Activated gamma-delta T cell (primary cell): Measurements from ENCODE around the gene CDC42BPG.

Experiments used
- DNase-seq: peaks from one replicate; lab custom pipeline; 2025; lab: John Stamatoyannopoulos, UW
- total RNA-seq, 2 donors: gene quantifications; one replicate each; lab custom pipeline; 2026; lab: John Stamatoyannopoulos, UW

The CDC42BPG gene
- total RNA-seq: 10.6 to 19.1 reads per million in 2 donors

GRCh38 chr11:64844330-64845128 is at the start of gene CDC42BPG:
Gene CDC42BPG, minus strand, starts transcription at chr11:64844653. Its CDS starts 84 bp downstream, at chr11:64844569.
- peak; percentile 61 for DNase-seq

GRCh38 chr11:64893194-64894069 is 49.0 kb upstream of the CDC42BPG start:
- DNase-seq: no peak

- no peak for DNase-seq
These were observed 48.4 kb upstream of the CDC42BPG start for GRCh38 chr11:64892838-64893193.

GRCh38 chr11:64892411-64892831 is 48.0 kb upstream of the CDC42BPG start:
- DNase-seq: no peak

- DNase-seq: no peak
These were observed 47.4 kb upstream of the CDC42BPG start for GRCh38 chr11:64891880-64892279.

- DNase-seq: no peak
These were observed 46.9 kb upstream of the CDC42BPG start for GRCh38 chr11:64891215-64891848.

GRCh38 chr11:64890522-64890939 is 46.1 kb upstream of the CDC42BPG start:
- DNase-seq: no peak

- DNase-seq: no peak
These were observed 44.5 kb upstream of the CDC42BPG start for GRCh38 chr11:64888729-64889511.

- DNase-seq: no peak
These were observed 43.9 kb upstream of the CDC42BPG start for GRCh38 chr11:64888406-64888728.

- DNase-seq: peak; percentile 71
These were observed 43.4 kb upstream of the CDC42BPG start for GRCh38 chr11:64887757-64888405.

GRCh38 chr11:64887234-64887756 is 42.8 kb upstream of the CDC42BPG start:
- DNase-seq: no peak

- DNase-seq: no peak
These were observed 41.2 kb upstream of the CDC42BPG start for GRCh38 chr11:64885367-64886286.

- no peak for DNase-seq
These were observed 39.6 kb upstream of the CDC42BPG start for GRCh38 chr11:64884019-64884418.

- no peak for DNase-seq
These were observed 39.1 kb upstream of the CDC42BPG start for GRCh38 chr11:64883575-64883974.

GRCh38 chr11:64882243-64882642 is 37.8 kb upstream of the CDC42BPG start:
- no peak for DNase-seq

- no peak for DNase-seq
These were observed 37.0 kb upstream of the CDC42BPG start for GRCh38 chr11:64881476-64881875.

GRCh38 chr11:64880240-64881001 is 36.0 kb upstream of the CDC42BPG start:
- DNase-seq: no peak

GRCh38 chr11:64879244-64879900 is 34.9 kb upstream of the CDC42BPG start:
- no peak for DNase-seq
